ENCODE results near the gene CNTNAP5.

GRCh38 chr2:124080281-124081153 is 55.4 kb downstream of the CNTNAP5 start:
- TF ChIP-seq CTCF (IDR thresholded peaks at IDR 0.05; ENCODE audit: poor library complexity) (no peak), EZH2 (IDR thresholded peaks at IDR 0.05; ENCODE audit: borderline replicate concordance) (no peak)
